Measurements from ENCODE around the gene ERC2. TPM values are rescaled to one million over a fixed set of nuclear protein-coding genes. Genes with fewer than 3 reads are reported as not detected.

Gene ERC2
- total and polyA plus RNA-seq, 2 donors (not counting 3 experiments of a cell fraction or from before 2014, with no cell fraction given): 5.6 to 15.5 TPM

DNA sequence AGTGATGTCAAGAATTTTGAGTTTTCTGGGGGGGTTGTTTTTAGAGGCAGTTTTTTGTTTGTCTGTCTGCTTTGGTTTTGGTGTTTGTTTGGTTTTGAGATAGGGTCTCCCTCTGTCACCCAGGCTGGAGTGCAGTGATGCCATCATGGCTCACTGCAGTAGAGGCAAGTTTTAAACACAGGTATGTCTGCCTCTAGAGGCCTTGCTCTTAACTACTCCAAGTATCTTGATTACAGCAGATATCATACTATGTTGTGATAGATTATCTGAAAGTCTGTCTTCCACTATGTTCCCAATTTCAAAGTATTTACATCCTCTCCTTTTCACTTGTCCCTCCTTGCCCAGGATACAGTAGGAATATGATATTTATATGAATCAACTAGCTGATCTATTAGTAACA lies 57.7 kb downstream of the ERC2 start:
- intact Hi-C loops (cut with micrococcal nuclease): no loop called here
- no peaks in the 10 kb centered on the region for H4K20me1 ChIP-seq (replicated peaks; ENCODE audit: control insufficient read depth, extremely low read depth, insufficient read depth, low read length)
- H2AFZ ChIP-seq (ENCODE audit: low read depth, low read length): no peak overlapping the region
- H3K9me3 ChIP-seq (replicated peaks; ENCODE audit: control insufficient read depth, insufficient read depth, low read length): no peaks in the 10 kb centered on the region
- no peak overlapping the region for H3K9ac ChIP-seq (replicated peaks; ENCODE audit: extremely low read depth, insufficient read depth, low read length)
- H3K36me3 ChIP-seq (ENCODE audit: control insufficient read depth in 2 of 2, extremely low read depth in 1 of 2, insufficient read depth in 2 of 2, low read length in 2 of 2): no peaks in the 10 kb centered on the region
- FAIRE-seq (no peak), DNase-seq (ENCODE audit: low read depth, low spot score) (no peak)
- H3K27me3 ChIP-seq (ENCODE audit: control insufficient read depth in 2 of 2, insufficient read depth in 2 of 2, low read length in 2 of 2): no peaks in the 10 kb centered on the region
- no peak overlapping the region for H3K4me2 ChIP-seq (ENCODE audit: insufficient read depth, low read length)
- ChIA-PET CTCF (interaction anchor here (1.4 kb wide), 1 partner anchor 21 kb away, joined by 4 read pairs; no protein-coding TSS in a partner anchor), POLR2A (no interaction called here)
- H3K9me1 ChIP-seq (replicated peaks; ENCODE audit: control insufficient read depth, extremely low read depth, insufficient read depth, low read length): no peaks in the 10 kb centered on the region
- no peak overlapping the region for H3K4me3 ChIP-seq (replicated peaks in 1 of 3; ENCODE audit: insufficient read depth in 1 of 3, low read depth in 1 of 3, low read length in 3 of 3)
- BruUV-seq (replicated peaks): no TSS peak
- no peaks in the 10 kb centered on the region for H3K79me2 ChIP-seq (ENCODE audit: control insufficient read depth, insufficient read depth, low read length)
- no peaks in the 10 kb centered on the region for H3K4me1 ChIP-seq (ENCODE audit: control insufficient read depth, extremely low read depth, insufficient read depth, low read length)
- dilution Hi-C loops (cut with MboI; ENCODE audit: extremely low pct_ligation_motif_present, low sequenced_read_pairs): no loop called here
- TF ChIP-seq MAX (IDR thresholded peaks at IDR 0.05; ENCODE audit: insufficient read depth, insufficient read length): no peak
- TF ChIP-seq FOS (IDR thresholded peaks at IDR 0.05; ENCODE audit: borderline replicate concordance, insufficient read depth, low read length): no peak
- TF ChIP-seq CTCF (IDR thresholded peaks at IDR 0.05; ENCODE audit: extremely low read depth in 1 of 2, insufficient read depth in 1 of 2, low read depth in 1 of 2, low read length in 2 of 2): no peak
- TF ChIP-seq MYC (IDR thresholded peaks at IDR 0.05; ENCODE audit: low read depth, low read length): no peak
- no peak for TF ChIP-seq GATA2 (IDR thresholded peaks at IDR 0.05; ENCODE audit: insufficient read depth, insufficient read length, low read depth, low read length)
- no peak for TF ChIP-seq EZH2 (IDR thresholded peaks at IDR 0.05; ENCODE audit: borderline replicate concordance, low read depth, low read length, severe bottlenecking)
- TF ChIP-seq POLR2AphosphoS5 (IDR thresholded peaks at IDR 0.05; ENCODE audit: insufficient read depth, low read depth, low read length): no peak
- TF ChIP-seq POLR2A (IDR thresholded peaks at IDR 0.05; ENCODE audit: low read depth, low read length): no peak
- no peak for TF ChIP-seq JUN (IDR thresholded peaks at IDR 0.05; ENCODE audit: borderline replicate concordance, insufficient read depth, insufficient read length, low read depth)
- no peak overlapping the region for H3K27ac ChIP-seq (ENCODE audit: insufficient read depth, low read depth, low read length)
